ENCODE measurements around the gene MYBPC1.
"Not testable (repeated sequence)": the region's sequence is repeated elsewhere in the genome, so short reads cannot be mapped to it uniquely, and the experiment has no call there.

The MYBPC1 gene, protein sequence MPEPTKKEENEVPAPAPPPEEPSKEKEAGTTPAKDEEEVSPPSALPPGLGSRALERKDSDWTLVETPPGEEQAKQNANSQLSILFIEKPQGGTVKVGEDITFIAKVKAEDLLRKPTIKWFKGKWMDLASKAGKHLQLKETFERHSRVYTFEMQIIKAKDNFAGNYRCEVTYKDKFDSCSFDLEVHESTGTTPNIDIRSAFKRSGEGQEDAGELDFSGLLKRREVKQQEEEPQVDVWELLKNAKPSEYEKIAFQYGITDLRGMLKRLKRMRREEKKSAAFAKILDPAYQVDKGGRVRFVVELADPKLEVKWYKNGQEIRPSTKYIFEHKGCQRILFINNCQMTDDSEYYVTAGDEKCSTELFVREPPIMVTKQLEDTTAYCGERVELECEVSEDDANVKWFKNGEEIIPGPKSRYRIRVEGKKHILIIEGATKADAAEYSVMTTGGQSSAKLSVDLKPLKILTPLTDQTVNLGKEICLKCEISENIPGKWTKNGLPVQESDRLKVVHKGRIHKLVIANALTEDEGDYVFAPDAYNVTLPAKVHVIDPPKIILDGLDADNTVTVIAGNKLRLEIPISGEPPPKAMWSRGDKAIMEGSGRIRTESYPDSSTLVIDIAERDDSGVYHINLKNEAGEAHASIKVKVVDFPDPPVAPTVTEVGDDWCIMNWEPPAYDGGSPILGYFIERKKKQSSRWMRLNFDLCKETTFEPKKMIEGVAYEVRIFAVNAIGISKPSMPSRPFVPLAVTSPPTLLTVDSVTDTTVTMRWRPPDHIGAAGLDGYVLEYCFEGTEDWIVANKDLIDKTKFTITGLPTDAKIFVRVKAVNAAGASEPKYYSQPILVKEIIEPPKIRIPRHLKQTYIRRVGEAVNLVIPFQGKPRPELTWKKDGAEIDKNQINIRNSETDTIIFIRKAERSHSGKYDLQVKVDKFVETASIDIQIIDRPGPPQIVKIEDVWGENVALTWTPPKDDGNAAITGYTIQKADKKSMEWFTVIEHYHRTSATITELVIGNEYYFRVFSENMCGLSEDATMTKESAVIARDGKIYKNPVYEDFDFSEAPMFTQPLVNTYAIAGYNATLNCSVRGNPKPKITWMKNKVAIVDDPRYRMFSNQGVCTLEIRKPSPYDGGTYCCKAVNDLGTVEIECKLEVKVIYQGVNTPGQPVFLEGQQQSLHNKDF

DNA sequence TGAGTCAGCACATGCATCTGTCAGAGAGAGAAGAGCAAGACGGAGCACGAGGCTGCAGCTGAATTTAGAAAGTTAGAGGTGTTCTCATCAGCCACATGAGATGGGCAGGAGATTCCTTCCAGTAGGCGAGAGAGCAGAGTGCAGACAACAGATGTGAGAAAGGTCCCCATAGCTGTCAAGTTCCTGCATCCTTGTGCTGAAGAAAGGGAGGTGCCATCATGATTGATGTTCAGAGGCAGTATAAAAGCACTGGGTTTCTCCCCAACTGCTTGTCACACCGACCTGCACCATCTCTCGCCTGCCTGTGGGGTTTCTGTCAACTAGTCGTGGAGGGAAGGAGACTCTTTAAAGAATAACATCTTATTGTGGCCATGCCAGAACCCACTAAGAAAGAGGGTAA is at the start of gene MYBPC1:
MYBPC1 (plus strand) TSS at position 272 of the 400 bp plus-strand sequence; CDS start at position 372, 100 bp downstream.
- no peak for DNase-seq (ENCODE audit: extremely low spot score, insufficient read length, low read depth)
- FAIRE-seq = no peak

DNA sequence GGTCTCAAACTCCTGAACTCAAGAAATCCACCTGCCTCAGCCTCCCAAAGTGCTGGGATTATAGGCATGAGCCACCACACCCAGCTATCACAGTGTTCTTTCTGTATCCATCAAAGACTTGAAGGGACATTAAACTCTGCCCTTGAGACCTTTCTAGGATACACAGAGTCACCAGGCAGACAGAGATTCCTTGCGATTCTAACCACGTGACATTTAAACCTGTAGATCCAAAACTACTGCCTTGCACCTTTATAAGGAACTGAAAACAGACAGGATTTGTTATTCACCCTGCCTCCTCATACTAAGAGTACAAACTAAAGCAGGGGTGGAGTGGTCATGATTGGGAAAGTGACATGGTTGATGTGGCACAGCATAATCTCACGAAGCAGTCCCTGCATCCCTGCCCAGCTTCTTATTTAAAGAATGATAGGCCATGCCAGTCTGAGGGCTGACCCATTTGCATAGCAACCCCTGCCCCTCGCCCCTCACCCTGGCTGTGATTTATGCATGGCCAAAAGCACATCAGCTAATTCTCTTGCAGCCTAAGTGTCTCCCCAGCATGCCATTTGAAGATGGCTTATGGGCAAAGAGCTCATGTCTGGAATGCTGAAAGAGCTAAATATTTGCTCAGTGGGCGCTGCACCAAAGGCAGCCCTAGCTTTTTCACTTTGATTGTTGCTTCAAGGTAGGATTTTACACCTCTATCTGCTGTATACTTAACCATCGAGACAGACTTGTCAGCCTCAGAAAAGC is 43.2 kb upstream of the MYBPC1 start:
- FAIRE-seq (no peak), DNase-seq (ENCODE audit: extremely low spot score, insufficient read length, low read depth) (no peak)

DNA sequence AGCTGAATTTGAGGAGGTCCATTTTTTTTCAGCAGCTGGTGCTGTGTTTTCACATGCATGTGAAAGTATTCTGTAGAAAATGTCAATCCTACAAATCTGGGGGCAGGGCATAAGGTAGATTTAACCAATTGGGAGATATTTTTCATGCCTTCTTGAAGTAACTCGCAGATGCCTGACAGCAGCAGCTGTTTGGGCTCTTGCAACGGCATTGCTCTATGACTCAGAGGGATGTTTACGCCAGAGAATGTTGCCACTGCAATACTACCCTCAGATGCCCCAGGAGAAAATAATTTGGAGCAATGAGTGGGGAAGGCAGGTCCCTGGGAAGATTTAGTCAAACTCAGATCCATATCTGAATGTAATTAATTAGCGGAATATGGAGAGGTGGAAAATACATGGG is 42.5 kb upstream of the MYBPC1 start:
- DNase-seq (ENCODE audit: extremely low spot score, insufficient read length, low read depth) (no peak), FAIRE-seq (no peak)

DNA sequence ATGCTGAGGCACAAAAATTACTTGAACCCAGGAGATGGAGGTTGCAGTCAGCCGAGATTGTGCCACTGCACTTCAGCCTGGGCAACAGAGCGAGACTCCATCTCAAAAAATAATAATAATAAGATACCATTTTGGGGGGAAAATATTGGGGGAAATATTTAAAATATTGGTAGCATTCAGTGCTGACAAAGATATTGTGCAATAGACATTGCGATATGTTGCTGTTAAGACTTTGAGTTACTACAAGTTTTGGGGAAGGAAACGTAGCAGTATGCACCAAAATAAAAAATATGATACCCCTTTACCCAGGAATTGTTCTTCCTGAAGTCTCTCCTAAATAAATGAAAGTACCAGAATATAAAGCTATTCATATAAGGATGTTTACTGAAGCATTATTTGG is 37.7 kb upstream of the MYBPC1 start:
- DNase-seq (ENCODE audit: extremely low spot score, insufficient read length, low read depth) (no peak), FAIRE-seq (no peak)

DNA sequence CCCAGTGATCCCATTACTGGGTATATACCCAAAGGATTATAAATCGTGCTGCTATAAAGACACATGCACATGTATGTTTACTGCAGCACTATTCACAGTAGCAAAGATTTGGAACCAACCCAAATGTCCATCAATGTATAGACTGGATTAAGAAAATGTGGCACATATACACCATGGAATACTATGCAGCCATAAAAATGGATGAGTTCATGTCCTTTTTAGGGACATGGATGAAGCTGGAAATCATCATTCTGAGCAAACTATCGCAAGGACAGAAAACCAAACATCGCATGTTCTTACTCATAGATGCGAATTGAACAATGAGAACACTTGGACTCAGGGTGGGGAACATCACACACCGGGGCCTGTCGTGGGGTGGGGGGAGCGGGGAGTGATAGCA is 36.0 kb upstream of the MYBPC1 start:
- FAIRE-seq = not testable (repeated sequence)

DNA sequence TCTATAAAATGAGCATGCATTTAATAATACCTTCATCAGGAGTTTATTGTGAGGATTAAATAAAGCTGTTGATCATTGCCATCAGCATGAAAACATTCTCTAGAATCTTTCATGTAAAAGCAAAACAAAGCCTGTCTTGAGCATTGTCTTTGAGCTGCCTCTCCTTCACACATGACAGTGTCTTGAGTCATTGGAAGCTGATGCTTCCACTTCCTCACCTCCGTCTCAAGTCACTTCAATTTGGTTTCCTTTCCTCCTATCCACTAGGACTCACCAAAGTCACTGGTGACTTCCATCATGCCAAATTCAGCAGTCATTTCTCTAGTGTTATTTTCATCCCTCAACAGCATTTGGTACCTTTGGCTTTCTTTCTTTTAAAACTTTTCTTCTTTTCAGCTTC is 31.6 kb upstream of the MYBPC1 start:
- FAIRE-seq = no peak

More for the DNA sequence above, 36.0 kb upstream of the MYBPC1 start:
- DNase-seq (ENCODE audit: extremely low spot score, insufficient read length, low read depth) = not testable (repeated sequence)

DNA sequence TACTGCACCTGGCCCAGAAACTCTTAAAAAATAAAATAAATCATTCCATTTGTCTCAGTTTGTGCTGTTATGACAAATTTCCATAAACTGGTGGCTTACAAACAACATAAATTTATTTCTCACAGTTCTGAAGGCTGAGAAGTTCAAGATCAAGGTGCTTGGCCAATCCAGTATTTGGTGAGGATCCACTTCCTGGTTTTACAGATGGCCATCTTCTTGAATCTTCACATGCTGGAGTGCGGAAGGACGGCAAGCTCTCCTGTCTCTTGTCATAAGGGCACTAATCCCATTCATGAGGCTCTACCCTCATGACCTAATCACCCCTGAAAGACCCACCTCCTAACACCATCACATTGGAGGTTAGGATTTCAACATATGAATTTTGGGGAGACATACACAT is 29.9 kb upstream of the MYBPC1 start:
- no peak for FAIRE-seq
- no peak for DNase-seq (ENCODE audit: extremely low spot score, insufficient read length, low read depth)

More for the DNA sequence above, 31.6 kb upstream of the MYBPC1 start:
- no peak for DNase-seq (ENCODE audit: extremely low spot score, insufficient read length, low read depth)

DNA sequence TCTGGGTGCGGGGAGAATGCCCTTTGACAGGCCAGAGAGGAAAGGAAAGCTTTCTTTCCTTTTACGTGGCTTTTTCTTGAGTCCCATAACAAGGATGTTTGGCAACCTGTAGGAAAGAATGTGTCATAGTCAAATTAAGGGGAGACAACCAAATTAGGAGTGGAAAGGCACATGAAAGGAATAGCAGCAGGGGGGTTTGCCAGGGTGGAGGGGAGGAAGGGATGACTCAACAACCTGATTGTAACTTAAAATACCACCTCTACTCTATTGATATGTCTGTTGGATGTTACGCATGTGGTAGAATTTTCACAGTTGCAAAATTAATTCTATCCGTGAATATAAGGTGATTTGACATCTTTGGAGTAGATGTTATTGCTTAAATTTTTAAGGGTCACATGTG is 28.5 kb upstream of the MYBPC1 start:
- DNase-seq (ENCODE audit: extremely low spot score, insufficient read length, low read depth) (no peak), FAIRE-seq (no peak)

DNA sequence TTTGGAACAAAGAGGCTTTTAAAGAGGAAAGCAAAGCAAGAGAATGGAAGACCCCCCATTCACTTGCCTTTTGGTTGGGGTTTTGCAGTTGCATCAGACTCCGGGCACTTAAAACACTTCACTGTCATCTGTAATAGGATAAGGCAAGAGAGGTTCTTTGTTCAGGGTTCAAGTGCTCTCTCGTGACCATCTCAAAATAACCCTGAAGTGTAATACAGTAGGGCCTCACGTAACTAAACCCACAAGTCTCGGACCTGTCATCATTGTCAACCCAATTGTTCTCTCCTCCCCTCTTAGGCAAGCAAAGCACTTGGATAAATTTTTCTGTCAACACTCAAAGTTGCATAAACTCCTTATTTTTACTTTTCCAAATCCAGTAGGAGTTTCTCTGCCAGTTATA is 26.9 kb upstream of the MYBPC1 start:
- no peak for DNase-seq (ENCODE audit: extremely low spot score, insufficient read length, low read depth)
- no peak for FAIRE-seq

DNA sequence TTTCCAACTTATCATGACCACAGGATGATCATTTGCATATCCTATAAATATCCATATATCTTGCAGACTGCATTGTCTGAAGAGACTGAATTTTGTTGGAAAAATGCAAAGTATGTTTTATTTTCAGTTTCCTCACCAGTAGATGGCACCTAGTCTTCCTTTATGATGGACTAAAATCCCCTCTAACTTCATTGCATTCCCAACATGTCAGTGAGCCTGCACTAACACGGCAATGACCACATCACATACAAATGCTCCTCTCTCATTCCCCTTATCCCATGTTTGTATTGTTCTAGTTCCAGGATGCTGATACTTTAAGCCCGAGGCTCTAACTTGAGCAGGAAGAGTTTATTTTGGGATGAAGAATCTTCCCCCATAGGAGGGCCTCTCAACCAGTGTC is 24.7 kb upstream of the MYBPC1 start:
- no peak for DNase-seq (ENCODE audit: extremely low spot score, insufficient read length, low read depth)
- FAIRE-seq = peak; percentile 55

DNA sequence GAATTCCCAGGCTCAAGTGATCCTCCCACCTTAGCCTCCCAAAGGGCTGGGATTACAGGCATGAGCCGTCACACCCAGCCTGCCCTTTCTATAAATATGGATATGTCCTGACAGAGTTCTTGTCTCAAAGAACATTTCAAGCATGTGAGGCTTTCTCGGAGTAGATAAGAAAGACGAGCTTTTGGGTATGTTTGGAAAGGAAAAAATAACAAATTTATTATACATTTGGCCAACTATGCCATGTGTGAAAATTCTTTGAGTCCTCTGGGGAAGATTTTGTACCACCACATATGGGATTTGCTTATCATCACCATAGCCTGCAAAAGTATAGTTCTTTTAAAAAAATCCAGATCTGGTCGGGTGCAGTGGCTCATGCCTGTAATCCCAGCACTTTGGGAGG is 23.7 kb upstream of the MYBPC1 start:
- DNase-seq (ENCODE audit: extremely low spot score, insufficient read length, low read depth) (no peak), FAIRE-seq (no peak)

DNA sequence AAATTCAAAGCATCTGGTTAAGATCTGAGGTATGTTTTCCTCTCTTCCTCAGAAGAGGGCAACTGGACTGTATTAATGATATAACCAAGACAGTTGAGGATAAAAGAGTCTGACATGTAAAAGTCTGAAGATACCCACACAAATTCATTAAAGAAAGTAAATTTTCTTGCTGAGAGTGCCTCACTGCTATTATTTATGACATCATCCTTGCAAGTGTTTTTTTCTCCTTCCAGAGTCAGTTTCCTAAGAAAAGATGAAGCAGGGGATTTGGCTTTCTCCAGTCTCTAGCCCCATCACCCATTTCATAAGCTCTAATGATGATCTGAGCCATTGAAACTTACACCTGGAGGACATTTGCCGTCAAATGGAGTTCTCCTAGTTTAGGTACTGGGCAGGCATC is 21.0 kb upstream of the MYBPC1 start:
- FAIRE-seq = no peak
- DNase-seq (ENCODE audit: extremely low spot score, insufficient read length, low read depth) = no peak

DNA sequence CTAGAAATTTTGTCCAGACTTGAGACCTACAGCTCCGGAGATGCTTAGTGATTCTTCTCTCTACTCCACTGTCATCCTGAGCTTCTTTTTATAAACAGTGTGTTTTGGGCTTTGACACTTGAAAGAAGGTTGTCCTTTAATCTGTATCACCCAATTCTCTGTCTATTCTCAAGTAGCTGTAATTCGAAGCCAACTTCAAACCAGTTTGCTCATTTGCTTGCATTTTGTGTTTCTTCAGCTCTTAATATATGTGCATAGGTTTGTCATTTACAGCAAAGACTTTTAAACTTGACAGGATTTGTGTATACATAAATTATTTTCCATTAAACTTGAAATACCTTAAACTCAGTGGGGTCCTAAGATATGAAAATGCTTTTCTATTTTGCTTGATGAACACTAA is 16.4 kb upstream of the MYBPC1 start:
- DNase-seq (ENCODE audit: extremely low spot score, insufficient read length, low read depth) (no peak), FAIRE-seq (no peak)

DNA sequence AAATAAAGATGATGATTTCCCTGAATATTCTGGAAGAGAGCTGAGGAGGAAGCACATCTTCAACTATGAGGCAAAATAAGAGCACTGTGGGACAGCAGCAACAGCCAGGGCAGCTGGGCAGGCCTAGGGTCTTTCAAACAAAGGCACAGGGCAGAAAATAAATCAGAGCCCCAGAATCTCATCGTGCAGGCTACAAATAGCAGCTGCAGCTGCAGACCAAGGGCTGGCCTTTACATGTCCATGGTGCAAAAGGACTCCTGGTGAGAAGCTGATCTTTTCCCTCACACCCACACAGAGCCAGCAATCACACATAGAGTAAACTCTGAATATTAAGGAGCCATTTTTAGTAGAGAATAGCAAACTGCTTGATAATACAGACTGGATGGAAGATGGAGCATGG is 13.6 kb upstream of the MYBPC1 start:
- no peak for DNase-seq (ENCODE audit: extremely low spot score, insufficient read length, low read depth)

DNA sequence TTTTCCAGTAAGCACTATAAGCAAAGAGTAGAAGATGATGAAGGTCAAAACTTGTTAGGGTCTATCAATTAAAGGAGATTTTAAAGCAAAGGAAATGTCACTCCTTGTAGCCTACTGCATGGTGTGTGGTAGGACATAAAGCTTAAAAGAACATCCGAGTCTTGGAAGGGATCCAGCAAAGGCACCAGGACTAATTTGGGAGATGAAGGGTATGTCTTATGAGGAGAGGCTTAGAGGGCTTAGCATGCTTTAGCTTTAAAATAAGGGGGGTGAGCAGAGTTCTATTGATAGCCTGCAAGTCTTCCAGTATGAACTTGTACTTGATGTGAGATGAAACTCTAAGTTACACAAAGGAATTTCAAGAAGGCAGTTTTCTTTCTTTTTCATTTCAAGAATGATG is 11.8 kb upstream of the MYBPC1 start:
- FAIRE-seq (no peak), DNase-seq (ENCODE audit: extremely low spot score, insufficient read length, low read depth) (no peak)

More for the DNA sequence above, 13.6 kb upstream of the MYBPC1 start:
- no peak for FAIRE-seq

DNA sequence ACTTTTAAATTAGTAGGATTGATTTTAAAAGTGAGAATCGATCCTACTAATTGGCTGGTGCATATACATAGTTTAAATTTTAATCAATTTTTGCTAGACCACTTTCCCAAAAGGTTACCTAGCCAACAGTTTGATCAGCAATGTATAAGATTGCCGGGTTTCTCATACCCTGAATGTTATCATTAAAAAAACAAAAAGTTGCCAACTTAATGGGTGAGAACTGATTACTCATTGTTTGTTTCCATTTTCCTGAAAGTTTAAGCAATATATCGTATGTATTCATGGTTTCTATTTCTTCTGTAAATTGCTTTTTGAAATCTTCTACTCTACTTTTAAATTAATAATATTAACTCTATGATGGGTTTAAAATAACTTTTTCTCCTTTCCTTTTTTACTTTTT is 4.4 kb upstream of the MYBPC1 start:
- DNase-seq (ENCODE audit: extremely low spot score, insufficient read length, low read depth) (no peak), FAIRE-seq (no peak)

DNA sequence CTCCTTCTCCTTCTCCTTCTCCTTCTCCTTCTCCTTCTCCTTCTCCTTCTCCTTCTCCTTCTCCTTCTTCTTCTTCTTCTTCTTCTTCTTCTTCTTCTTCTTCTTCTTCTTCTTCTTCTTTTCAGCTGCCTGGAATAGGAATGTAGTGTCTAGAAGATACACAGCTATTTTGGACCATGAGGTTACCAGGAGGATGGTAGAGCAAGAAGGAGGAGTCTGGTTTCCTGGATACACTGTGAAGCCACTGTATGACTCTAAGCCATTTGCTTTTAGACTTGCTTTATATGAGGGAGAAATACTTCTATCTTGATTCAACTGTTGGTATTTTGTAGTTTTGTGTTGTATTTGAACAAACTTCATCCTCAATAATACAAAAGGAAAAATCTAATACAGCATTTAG is 3.0 kb upstream of the MYBPC1 start:
- DNase-seq (ENCODE audit: extremely low spot score, insufficient read length, low read depth) = no peak
- no peak for FAIRE-seq

DNA sequence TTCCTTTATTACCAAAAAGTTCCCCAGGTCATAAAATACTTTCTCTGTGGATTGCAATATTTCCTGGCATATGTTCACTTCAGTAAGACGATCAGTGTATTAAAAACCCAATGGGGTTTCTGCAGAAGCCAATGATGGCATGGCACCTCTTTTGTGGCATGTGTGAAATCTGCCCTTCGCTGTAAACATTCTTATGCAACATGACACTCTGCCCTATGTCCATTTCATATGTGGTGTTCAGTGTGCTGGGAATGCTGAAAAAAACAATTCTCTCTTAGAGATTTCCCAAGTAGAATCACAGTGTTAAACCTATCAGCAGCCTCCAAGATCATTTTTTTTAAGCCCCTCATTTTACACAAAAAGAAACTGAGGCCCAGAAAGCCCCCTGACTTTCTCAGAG is 2.3 kb upstream of the MYBPC1 start:
- DNase-seq (ENCODE audit: extremely low spot score, insufficient read length, low read depth) (no peak), FAIRE-seq (no peak)

DNA sequence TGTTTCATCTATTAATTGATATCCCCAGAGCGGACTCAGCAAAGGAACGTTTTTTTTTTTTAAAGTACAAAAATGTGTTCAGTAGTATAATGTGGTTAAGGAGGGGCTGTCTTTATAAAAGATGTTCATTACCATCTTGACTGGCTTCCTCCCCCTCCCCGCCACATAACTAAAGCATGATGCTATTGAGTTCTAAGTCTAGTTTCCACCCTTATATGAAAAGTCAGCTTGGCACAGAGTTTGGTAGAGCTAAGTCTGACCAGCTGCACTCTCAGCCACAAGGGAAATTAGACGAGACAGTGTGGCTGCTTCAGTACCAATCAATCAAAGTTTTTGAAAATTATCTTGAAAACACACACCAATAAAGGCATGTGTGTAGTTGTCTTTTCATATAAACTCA is 1.9 kb upstream of the MYBPC1 start:
- DNase-seq (ENCODE audit: extremely low spot score, insufficient read length, low read depth) (no peak), FAIRE-seq (no peak)

DNA sequence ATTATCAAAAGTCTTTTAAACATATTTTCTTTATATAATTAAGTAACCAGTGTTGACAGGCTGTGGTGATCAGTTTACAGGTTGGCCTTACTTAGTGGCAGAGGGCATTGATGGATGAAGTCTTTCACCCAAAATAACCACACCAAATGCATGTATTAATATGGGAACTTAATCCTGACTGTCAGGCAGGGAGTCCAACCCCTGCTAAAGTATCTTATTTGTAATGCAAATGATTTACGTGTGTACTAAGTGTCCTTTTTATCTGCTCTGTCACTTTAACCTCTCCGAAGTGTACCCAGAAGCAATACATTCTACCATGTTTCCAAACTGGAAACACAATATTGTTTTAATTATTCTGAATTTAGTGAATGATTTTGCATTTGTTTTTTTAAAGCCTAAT is 1.4 kb downstream of the MYBPC1 start:
- FAIRE-seq = no peak
- DNase-seq (ENCODE audit: extremely low spot score, insufficient read length, low read depth) = no peak
